Measurements from ENCODE around the gene S100A12. TPM values are rescaled to one million over a fixed set of nuclear protein-coding genes. Genes with fewer than 3 reads are reported as not detected.

The S100A12 gene
- polyA plus RNA-seq, 3 donors = 1,275 to 2,834 (median 2,543) TPM

GRCh38 chr1:153362187-153362775 lies 13.1 kb downstream of the S100A12 start:
- Histone ChIP-seq H3K36me3 (replicated peaks in 1 of 2; ENCODE audit: control insufficient read depth in 1 of 2, insufficient read depth in 2 of 2, low read length in 2 of 2) (peaks cover 22 to 32% of the 10 kb centered on the region in 2 donors), H3K27me3 (ENCODE audit: control insufficient read depth in 2 of 2, insufficient read depth in 2 of 2, low read length in 2 of 2) (no peaks in the 10 kb centered on the region), H3K9ac (ENCODE audit: insufficient read depth, low read length, poor library complexity, severe bottlenecking) (no peak overlapping the region), H2AFZ (ENCODE audit: insufficient read depth, low read depth, low read length, poor library complexity, severe bottlenecking) (no peak overlapping the region), H3K9me3 (replicated peaks in 1 of 2; ENCODE audit: control insufficient read depth in 1 of 2, insufficient read depth in 1 of 2, low read length in 2 of 2) (no peaks in the 10 kb centered on the region), H3K79me2 (ENCODE audit: insufficient read depth, low read length) (peaks cover 62% of the 10 kb centered on the region), H3K27ac (ENCODE audit: low read depth in 1 of 2, low read length in 2 of 2) (peak overlapping the region; percentile 82 to 85), H3K4me2 (replicated peaks; ENCODE audit: extremely low read depth, low read length, poor library complexity, severe bottlenecking) (peak overlapping the region; percentile 96), H3K4me1 (ENCODE audit: control insufficient read depth in 1 of 2, insufficient read depth in 2 of 2, low read length in 2 of 2) (peaks cover 77 to 98% of the 10 kb centered on the region in 2 donors), H4K20me1 (ENCODE audit: insufficient read depth, low read length) (peaks cover 43% of the 10 kb centered on the region), H3K4me3 (replicated peaks in 1 of 3; ENCODE audit: low read depth in 2 of 3, low read length in 3 of 3) (peak overlapping the region in 1 of 3 experiments; percentile 97)
- DNase-seq = no peak
- TF ChIP-seq CTCF (IDR thresholded peaks at IDR 0.05) = no peak
- WGBS (ENCODE audit: insufficient coverage) = 50% methylated on average over 1 of the region's 3 CpGs
- H3K36me3 Mint-ChIP-seq = peaks cover 27 to 46% of the 10 kb centered on the region in 2 donors
- H3K27me3 Mint-ChIP-seq (ENCODE audit: low read depth in 3 of 3) = peaks cover 0 to 3% (median 1%) of the 10 kb centered on the region in 3 donors
- H3K9me3 Mint-ChIP-seq = peaks cover 0 to 6% (median 0%) of the 10 kb centered on the region in 7 donors
- intact Hi-C loops (cut with micrococcal nuclease) = loop anchor here in 1 of 2 donors (10.0 kb wide), 1 partner anchor 213 kb away; no protein-coding TSS in a partner anchor
- H3K4me3 Mint-ChIP-seq = no peak overlapping the region
- H3K27ac Mint-ChIP-seq = peak overlapping the region; percentile 92 to 99 (median 97)
- peaks cover 94% of the 10 kb centered on the region for H3K4me1 Mint-ChIP-seq

GRCh38 chr1:153361480-153362109 lies 13.8 kb downstream of the S100A12 start:
- intact Hi-C loops (cut with micrococcal nuclease) = loop anchor here in 1 of 2 donors (10.0 kb wide), 1 partner anchor 213 kb away; no protein-coding TSS in a partner anchor
- Mint-ChIP-seq H3K27me3 (ENCODE audit: low read depth in 3 of 3) (peaks cover 0 to 3% (median 1%) of the 10 kb centered on the region in 3 donors), H3K4me1 (peaks cover 94% of the 10 kb centered on the region), H3K27ac (peak overlapping the region; percentile 92 to 99 (median 97)), H3K4me3 (peak overlapping the region in 1 of 2 donors; percentile 97), H3K9me3 (peaks cover 0 to 6% (median 0%) of the 10 kb centered on the region in 7 donors), H3K36me3 (peaks cover 27 to 46% of the 10 kb centered on the region in 2 donors)
- no peaks in the 10 kb centered on the region for H3K9me3 ChIP-seq (replicated peaks in 1 of 2; ENCODE audit: control insufficient read depth in 1 of 2, insufficient read depth in 1 of 2, low read length in 2 of 2)
- H3K4me1 ChIP-seq (ENCODE audit: control insufficient read depth in 1 of 2, insufficient read depth in 2 of 2, low read length in 2 of 2) = peaks cover 77 to 98% of the 10 kb centered on the region in 2 donors
- peak overlapping the region; percentile 82 to 85 for H3K27ac ChIP-seq (ENCODE audit: low read depth in 1 of 2, low read length in 2 of 2)
- TF ChIP-seq CTCF (IDR thresholded peaks at IDR 0.05) = no peak
- DNase-seq = no peak
- H3K79me2 ChIP-seq (ENCODE audit: insufficient read depth, low read length) = peaks cover 67% of the 10 kb centered on the region
- H3K4me2 ChIP-seq (replicated peaks; ENCODE audit: extremely low read depth, low read length, poor library complexity, severe bottlenecking) = peak overlapping the region; percentile 96
- peaks cover 22 to 32% of the 10 kb centered on the region in 2 donors for H3K36me3 ChIP-seq (replicated peaks in 1 of 2; ENCODE audit: control insufficient read depth in 1 of 2, insufficient read depth in 2 of 2, low read length in 2 of 2)
- H4K20me1 ChIP-seq (ENCODE audit: insufficient read depth, low read length) = peaks cover 43% of the 10 kb centered on the region
- H3K9ac ChIP-seq (ENCODE audit: insufficient read depth, low read length, poor library complexity, severe bottlenecking) = peak overlapping the region; percentile 33
- WGBS (ENCODE audit: insufficient coverage) = 40% methylated on average over 1 of the region's 4 CpGs
- H2AFZ ChIP-seq (ENCODE audit: insufficient read depth, low read depth, low read length, poor library complexity, severe bottlenecking) = no peak overlapping the region
- H3K4me3 ChIP-seq (replicated peaks in 1 of 3; ENCODE audit: low read depth in 2 of 3, low read length in 3 of 3) = peak overlapping the region in 1 of 3 experiments; percentile 97
- no peaks in the 10 kb centered on the region for H3K27me3 ChIP-seq (ENCODE audit: control insufficient read depth in 2 of 2, insufficient read depth in 2 of 2, low read length in 2 of 2)
